Stimulated activated CD4-positive, alpha-beta T cell treated with anti-CD3 and anti-CD28 coated beads, Interleukin-2, amount 100 ng/mL, for 24 hours (primary cell): ENCODE measurements around the gene HAPLN1.
"Not testable (repeated sequence)": the region's sequence is repeated elsewhere in the genome, so short reads cannot be mapped to it uniquely, and the experiment has no call there.

ENCODE experiments used
- DNase-seq, 2 donors: peaks; one replicate each; pipeline ENCODE4 v3.0.0-alpha.2; 2020

The HAPLN1 gene

GRCh38 chr5:83720836-83721537, at the start of gene HAPLN1:
Gene HAPLN1 (minus strand): TSS chr5:83720855. CDS start chr5:83673523, 47,332 bp downstream.
- no peak for DNase-seq

DNA sequence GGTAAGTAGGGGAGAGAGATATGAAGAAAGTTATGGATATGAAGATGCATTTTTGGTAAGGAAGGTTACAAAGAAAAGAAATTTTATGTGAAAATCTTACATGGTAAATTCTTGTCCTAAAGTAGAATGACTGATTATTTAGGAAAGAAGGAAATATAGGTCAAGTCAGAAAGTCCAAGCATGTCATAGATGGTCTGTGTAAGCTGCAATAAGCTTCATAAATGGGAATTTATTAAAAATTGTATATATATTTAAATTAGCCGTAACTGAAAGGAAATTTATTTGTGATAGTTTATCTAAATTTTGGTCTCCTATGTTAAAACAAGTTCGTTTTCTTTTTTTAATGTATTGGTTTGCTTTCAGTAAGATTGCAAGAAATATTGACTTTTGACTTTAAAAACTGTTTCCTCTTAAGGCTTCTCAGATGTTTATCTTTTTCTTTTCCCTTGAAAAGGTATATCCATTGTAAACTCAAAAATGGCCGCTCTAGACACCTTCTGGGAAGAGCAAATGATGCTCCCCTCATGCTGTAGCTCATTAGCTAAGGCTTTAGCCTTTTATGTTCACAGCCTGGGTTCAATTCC, 46.8 kb upstream of the HAPLN1 start:
- no peak for DNase-seq

DNA sequence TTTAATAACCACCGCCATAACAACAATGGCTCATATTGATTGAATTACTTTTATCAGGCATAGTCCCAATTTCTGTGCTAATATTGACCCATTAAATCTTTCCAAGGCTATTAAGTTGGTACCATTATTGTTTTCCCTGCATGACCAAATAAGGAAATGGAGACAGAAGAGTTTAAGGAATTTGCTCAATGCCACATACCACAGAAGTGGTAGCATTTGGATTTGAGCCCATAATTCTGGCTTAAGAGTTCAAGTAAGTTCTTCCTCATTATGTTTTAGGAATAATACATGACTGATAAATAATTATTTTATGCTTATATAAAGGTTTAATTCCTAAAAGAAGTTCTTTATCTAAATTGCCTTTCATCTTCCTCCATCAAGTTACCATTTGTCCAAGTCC, 43.4 kb upstream of the HAPLN1 start:
- DNase-seq: no peak

DNA sequence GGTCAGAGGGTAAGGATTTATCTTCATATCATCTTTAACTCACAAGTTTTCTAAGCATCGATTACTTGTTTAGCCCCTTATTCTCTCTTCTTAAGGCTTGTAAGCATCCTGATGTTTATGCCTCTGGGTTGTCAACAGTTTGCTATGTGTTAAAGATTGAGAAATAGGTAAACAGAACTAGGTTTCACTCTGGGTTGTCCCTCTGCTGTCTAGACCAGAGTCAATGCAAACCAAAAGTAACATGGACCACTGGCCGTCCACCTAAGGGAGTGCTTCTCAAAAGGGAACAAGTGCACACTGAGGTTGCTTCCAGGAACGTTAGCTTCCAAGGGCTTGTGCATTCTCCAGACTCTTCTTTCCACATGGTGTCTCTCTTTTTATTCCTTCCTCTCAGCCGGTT, 39.9 kb upstream of the HAPLN1 start:
- no peak for DNase-seq

DNA sequence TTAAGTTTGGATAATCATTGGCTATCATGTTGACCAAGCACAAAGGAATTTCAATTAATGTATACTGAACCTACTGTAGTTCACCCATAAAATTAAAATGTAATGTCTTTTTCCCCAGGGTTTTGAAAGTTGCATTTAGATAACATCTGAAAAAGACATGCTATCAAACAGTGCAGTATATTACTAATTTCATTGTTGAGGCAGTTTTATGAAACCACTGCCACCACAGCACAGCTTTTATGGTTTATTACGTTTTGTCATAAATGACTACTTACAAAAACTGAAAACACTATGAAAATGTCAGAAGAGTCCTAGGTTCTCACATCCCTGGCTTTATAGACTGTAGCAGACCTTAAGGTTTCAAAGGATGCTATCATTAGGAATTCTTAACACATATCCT, 32.0 kb upstream of the HAPLN1 start:
- DNase-seq: no peak

DNA sequence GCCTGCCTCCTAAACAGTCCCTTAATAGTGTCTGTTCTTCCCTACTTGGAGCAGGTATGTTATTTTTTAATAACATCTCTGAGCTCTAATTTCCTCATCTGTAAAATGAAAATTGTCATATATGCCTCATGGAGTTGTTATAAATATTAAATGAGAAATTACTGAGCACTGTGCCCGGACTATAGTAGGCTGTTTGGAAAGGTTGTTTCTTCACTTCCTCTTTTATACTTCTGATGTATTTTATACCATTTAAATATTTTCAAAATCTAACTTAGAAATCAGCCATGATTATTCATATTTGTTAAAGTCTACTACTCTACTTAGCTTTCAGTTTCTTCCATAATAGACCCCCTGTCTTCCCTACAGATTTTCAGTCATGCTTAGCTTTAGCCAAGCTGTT, 30.5 kb upstream of the HAPLN1 start:
- no peak for DNase-seq

- no peak for DNase-seq
Measured at GRCh38 chr5:83750749-83751148, 30.1 kb upstream of the HAPLN1 start.

DNA sequence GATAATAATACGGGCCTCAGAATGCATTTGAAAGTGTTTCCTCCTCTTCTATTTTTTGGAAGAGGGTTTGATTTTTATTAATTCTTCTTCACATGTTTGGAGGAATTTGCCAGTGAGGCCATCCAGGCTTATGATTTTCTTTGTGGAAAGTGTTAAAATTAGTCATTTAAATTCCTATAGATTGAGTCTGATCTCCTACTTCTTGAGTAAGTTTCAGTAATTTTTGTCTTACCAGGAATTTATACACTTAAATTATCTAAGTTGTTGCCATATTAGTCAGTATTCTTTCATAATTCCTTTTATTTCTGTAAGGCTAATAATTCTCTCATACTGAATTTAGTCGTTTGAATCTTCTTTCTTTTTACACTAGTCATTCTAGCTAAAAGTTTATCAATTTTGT, 25.2 kb upstream of the HAPLN1 start:
- no peak for DNase-seq

DNA sequence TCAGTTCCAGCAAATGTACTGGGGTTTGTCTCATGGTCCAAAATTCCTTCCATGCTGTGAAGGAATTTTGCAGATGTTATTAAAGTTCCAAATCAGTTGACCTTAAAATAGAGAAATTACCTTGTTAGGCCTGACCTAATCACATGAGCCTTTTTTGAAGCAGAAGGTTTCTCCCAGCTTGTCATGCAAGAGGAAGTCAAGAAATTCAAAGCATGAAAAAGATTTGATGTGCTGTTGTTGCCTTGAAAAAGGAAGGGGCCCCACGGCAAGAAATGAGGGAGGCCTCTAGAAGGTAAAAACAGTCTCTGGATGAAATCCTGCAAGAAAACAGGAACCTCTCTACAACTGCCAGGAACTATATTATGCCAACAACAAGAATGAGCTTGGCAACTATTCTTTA, 24.2 kb upstream of the HAPLN1 start:
- DNase-seq: no peak

DNA sequence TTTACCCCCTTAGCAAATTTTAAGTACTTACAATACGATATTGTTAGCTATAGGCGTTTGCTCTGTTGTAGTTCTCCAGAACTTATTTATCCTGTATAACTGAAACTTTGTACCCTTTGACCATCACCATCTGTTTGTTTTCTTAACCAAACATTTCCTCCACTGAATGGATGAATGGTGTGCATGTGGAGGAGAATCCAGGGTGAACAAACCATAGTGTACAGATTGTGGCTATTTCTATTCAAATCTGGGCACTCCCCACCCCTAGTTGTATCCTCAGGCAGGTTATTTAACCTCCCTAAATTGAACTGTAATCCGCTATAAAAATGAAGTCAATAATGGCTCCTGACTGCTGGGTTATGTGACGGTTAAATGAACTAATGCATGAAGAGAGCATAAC, 21.4 kb upstream of the HAPLN1 start:
- DNase-seq: no peak

GRCh38 chr5:83741571-83741970, 20.9 kb upstream of the HAPLN1 start:
- DNase-seq: no peak

DNA sequence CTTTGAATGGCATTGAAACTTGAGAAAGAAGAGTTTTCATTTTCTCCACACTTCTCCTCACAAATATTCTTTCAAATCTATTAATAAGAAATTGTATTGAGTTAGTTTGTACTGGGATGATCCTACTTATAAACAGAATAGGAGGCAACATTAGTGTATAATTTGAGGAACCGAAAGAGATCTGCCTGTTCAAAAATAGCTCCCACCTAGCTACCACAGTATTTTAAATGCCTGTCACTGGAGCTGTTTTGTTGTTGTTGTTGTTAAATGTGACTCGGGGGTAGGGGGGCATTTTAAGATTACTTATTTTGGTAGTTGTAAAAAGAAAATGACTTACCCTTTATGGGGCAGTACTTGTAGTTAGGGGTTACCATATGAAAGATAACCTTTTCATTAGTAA, 20.1 kb upstream of the HAPLN1 start:
- DNase-seq: no peak

DNA sequence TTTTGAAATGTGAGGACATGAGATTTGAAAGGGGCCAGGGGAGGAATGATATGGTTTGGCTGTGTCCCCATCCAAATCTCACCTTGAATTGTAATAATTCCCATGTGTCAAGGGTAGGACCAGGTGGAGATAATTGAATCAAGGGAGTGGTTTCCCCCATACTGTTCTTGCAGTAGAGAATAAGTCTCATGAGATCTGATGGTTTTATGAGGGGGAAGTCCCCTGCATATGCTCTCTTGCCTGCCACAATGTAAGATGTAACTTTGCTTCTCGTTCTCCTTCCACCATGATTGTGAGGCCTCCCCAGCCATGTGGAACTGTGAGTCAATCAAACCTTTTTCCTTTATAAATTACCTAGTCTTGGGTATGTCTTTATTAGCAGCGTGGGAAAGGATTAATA, 15.5 kb upstream of the HAPLN1 start:
- DNase-seq: not testable (repeated sequence)

- not testable (repeated sequence) for DNase-seq
Measured at GRCh38 chr5:83735058-83735457, 14.4 kb upstream of the HAPLN1 start.

DNA sequence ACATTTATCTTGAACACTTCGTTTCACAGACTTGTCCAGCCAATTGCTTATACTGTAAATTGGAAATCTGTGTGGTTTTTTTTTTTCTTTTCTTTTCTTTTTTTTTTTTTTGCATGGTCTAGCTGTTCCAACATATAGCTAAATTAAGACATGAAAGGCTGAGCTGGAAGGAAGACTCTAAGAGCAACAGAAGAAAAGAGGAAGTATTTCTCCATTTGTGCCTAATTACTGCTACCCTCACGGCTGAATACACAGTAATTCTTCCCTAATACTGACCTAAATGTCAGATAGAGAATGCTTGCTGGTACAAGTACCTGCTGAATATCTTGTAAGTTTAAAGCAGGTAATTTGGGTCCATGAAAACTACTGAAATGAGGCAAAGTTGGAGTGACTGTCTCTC, 11.0 kb upstream of the HAPLN1 start:
- no peak for DNase-seq

- no peak for DNase-seq
Measured at GRCh38 chr5:83729362-83729761, 8.7 kb upstream of the HAPLN1 start.

GRCh38 chr5:83726912-83727311, 6.3 kb upstream of the HAPLN1 start:
- no peak for DNase-seq

DNA sequence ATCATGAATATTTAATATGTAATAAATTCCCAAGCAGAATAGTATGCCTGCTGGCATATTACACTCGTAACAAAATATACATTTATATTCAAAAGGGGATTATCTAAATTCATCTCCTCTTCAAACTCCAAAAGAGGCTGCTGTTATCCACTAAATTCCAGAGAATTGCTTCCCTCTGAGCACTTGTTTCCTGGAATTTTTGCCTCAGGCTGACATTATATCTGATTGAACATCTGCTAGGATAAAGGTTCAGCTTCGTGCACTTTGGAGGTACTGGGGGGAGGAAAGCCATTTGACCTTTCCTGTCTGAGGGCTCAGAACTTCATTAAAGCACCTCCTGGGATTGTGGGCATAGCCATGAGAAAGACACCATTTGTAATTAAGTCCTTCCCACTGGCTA, 4.3 kb upstream of the HAPLN1 start:
- DNase-seq: no peak

DNA sequence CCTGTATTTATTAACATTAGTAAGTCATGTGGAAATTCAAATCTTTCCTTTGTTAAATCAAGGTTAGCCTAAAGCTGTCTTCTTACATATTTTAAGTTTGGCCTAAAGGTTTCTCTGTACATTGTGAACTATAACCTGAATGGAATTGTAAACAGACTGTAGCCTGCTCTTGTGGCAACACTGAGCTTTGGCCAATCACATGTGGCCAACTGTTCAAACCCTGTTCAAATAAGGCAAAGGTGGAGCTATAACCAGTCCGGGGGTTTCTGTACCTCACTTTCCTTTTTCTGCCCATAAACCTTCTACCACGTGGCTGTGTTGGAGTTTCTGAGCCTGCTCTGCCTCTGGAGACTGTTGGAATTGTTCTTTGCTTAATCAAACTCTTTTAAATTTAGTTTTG, 3.3 kb upstream of the HAPLN1 start:
- no peak for DNase-seq

DNA sequence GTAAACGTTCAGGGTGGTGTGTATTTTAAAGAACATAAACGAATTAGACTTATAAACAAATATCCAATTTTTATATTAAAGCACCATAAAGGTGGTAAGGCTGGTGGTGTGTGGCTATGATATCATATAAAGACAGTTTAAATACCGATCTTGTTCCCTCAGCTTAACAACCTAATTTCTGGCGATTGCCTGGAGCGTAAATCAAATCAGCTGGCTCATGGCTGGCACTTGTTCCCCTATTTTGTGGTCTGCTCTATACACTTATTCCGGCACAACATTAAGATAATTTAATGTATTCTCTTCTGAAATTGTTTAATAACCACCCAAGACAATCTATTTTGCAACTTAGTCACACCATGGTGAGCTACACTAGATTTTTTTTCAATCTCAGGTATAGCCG, 2.4 kb upstream of the HAPLN1 start:
- DNase-seq: no peak

DNA sequence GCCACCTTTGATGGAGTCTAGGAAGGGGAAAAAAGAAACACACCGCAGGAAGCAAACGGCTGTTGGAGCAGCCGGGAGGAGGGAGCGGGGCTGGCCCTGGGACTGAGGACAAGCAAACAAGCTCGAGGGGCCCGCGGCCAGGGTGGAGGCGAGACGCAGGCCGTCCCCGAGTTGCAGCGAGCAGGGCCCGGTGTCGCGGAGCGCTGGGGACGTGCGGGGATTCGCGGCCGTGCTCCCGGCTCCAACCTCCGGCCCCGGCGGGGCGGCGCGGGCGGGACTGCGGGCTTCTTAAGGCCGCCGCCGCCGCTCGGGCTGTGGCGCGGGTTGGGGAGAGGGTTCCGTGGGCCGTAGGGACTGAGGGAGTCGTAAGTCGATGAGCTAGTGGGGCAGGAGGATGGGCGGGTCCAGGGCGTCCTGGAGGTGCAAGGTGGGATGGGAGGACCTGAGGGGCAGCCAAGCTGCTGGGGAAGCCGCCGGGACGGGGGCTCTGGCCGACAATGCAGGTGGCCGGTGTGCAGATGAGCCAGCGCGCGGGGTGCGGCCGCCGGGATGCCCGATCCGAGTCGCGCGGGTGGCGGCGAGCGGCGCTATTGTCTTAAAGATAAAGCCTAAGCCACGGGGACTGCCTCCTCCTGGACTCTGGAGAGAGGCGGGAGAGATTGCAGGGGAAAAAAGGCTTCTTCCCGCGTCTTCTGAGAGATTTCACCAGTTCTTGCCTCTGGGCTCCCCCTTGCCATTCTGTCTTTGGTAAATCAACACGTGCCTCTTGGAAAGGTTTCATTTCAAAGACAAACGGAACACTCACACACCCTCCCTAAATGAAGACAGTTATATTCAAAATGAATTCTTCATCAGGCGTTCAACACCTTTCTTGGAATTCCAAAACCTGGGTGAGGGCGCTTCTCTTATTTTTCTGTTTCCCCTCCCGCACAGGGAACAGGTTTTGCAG, 1.6 kb upstream of the HAPLN1 start:
- peak in 1 of 2 donors; percentile 29 for DNase-seq

DNA sequence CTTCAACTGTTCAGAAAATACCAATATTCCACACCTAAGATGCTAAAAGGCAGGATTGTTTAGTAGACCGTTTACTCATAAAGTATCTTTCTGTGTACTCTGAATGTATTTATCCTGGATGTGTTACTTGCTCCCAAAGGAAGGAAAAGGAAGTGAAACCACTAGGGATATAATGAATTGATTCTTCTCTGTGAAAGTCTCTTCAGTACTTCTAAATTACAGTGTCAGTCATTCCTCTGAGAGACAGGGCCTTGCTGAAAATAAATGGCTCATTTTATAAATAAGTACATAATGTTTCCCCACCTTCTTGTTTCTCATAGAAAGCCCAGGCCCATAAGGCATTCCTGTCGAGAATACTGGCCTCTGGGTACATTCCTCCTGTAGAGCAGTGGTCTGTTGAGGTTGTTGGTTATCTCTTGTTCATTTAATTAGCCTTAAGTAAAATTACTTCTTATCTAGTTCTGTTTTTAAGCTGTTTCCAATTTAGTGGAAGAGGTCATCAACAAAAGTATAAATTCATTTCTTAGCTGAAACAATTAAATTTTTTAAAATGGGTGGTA, 1.6 kb downstream of the HAPLN1 start:
- DNase-seq: no peak

- peak in 1 of 2 donors; percentile 14 for DNase-seq
Measured at GRCh38 chr5:83718195-83718825, 2.3 kb downstream of the HAPLN1 start.
